Mesodermal cell (in vitro differentiated cells): ENCODE data around the gene MRPL3.
"Not testable (repeated sequence)": the region's sequence is repeated elsewhere in the genome, so short reads cannot be mapped to it uniquely, and the experiment has no call there.

Source experiments
- H3K27ac ChIP-seq: 2 replicates; pipeline ENCODE4 v1.7.0; 2013; ENCODE audit warnings: mild to moderate bottlenecking, low read depth, low read length, moderate library complexity; ENCODE audit not compliant: severe bottlenecking
- H3K36me3 ChIP-seq: 2 replicates; pipeline ENCODE4 v1.7.1; 2013; ENCODE audit warnings: mild to moderate bottlenecking, low read length, moderate library complexity; ENCODE audit not compliant: control insufficient read depth, insufficient read depth
- H3K4me1 ChIP-seq: one replicate; pipeline ENCODE4 v1.7.1; 2013; ENCODE audit warnings: mild to moderate bottlenecking, low read length; ENCODE audit not compliant: insufficient read depth, control insufficient read depth, poor library complexity, severe bottlenecking
- H3K4me3 ChIP-seq: 2 replicates; pipeline ENCODE4 v1.7.0; 2013; ENCODE audit warnings: low read length, control low read depth, mild to moderate bottlenecking; ENCODE audit not compliant: insufficient read depth, poor library complexity, severe bottlenecking; ENCODE audit errors: extremely low read depth
- H3K9me3 ChIP-seq: 2 replicates; pipeline ENCODE4 v1.7.1; 2013; ENCODE audit warnings: mild to moderate bottlenecking, low read length, moderate library complexity; ENCODE audit not compliant: control insufficient read depth
- WGBS, 2 experiments: methylation state at CpG; one replicate each; pipeline ENCODE4 v1.1.5; 2013; ENCODE audit warnings: missing lambda C conversion rate in 2 of 2; ENCODE audit not compliant: insufficient coverage in 2 of 2; 5-methylcytosine and 5-hydroxymethylcytosine counted together

MRPL3 gene

GRCh38 chr3:131501949-131502348 lies 822 bp downstream of the MRPL3 start:
- H3K4me3 ChIP-seq, result peak overlapping the region; percentile 92
- peaks cover 42% of the 10 kb centered on the region for H3K36me3 ChIP-seq
- 33 to 38% methylated on average over 1 of the region's 2 CpGs for WGBS, 2 experiments
- H3K9me3 ChIP-seq, result no peaks in the 10 kb centered on the region
- H3K4me1 ChIP-seq, result peaks cover 5% of the 10 kb centered on the region
- H3K27ac ChIP-seq, result peak overlapping the region; percentile 86

GRCh38 chr3:131494706-131495105 lies 8.1 kb downstream of the MRPL3 start:
- Histone ChIP-seq H3K27ac (no peak overlapping the region), H3K4me3 (no peak overlapping the region), H3K9me3 (no peaks in the 10 kb centered on the region), H3K4me1 (no peaks in the 10 kb centered on the region), H3K36me3 (peaks cover 72% of the 10 kb centered on the region)
- WGBS, 2 experiments, result no CpG with 5 or more reads among the region's 1 CpG

DNA sequence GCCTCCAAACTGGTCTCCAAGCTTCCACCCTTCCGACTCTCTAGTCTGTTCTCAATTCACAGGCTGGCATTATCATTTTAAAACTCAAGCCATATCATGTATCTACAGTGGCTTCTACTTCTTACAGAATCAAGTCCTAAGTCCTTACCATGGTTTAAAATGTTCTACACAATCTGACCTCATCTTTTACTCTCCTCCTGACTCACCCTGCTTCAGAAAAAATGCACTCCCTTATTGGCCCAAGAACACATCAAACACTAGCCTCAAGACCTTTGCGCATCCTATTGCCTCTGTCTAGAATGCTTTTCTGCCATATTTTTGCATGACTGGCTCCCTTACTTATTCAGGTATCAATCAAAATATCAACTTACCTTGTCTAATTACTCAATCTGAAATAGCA lies 11.0 kb downstream of the MRPL3 start:
- peaks cover 62% of the 10 kb centered on the region for H3K36me3 ChIP-seq
- H3K9me3 ChIP-seq, result no peaks in the 10 kb centered on the region
- no peak overlapping the region for H3K27ac ChIP-seq
- 94 to 100% methylated on average over 2 of the region's 2 CpGs for WGBS, 2 experiments
- no peaks in the 10 kb centered on the region for H3K4me1 ChIP-seq
- no peak overlapping the region for H3K4me3 ChIP-seq

- H3K4me1 ChIP-seq, result no peaks in the 10 kb centered on the region
- H3K4me3 ChIP-seq, result no peak overlapping the region
- WGBS, 2 experiments, result 95 to 100% methylated on average over 2 of the region's 2 CpGs
- no peak overlapping the region for H3K27ac ChIP-seq
- H3K36me3 ChIP-seq, result peaks cover 58% of the 10 kb centered on the region
- H3K9me3 ChIP-seq, result no peaks in the 10 kb centered on the region
Observed at GRCh38 chr3:131491084-131491483, 11.7 kb downstream of the MRPL3 start.

DNA sequence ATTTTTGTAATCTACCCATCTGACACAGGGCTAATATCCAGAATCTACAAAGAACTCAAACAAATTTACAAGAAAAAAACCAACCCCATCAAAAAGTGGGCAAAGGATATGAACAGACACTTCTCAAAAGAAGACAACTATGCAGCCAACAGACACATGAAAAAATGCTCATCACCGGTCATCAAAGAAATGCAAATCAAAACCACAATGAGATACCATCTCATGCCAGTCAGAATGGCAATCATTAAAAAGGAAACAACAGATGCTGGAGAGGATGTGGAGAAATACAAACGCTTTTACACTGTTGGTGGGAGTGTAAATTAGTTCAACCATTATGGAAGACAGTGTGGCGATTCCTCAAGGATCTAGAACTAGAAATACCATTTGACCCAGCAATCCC lies 16.2 kb downstream of the MRPL3 start:
- not testable (repeated sequence) for H3K27ac ChIP-seq, H3K9me3 ChIP-seq, H3K4me1 ChIP-seq, H3K4me3 ChIP-seq
- peaks cover 62% of the 10 kb centered on the region for H3K36me3 ChIP-seq
- WGBS, 2 experiments, result 100% methylated on average over 1 of the region's 3 CpGs; no CpG with 5 or more reads in 1 of the 2 experiments

GRCh38 chr3:131485119-131485518 lies 17.7 kb downstream of the MRPL3 start:
- no peaks in the 10 kb centered on the region for H3K4me1 ChIP-seq
- no peak overlapping the region for H3K27ac ChIP-seq
- H3K9me3 ChIP-seq, result no peaks in the 10 kb centered on the region
- WGBS, 2 experiments, result no CpG with 5 or more reads among the region's 1 CpG
- H3K4me3 ChIP-seq, result no peak overlapping the region
- H3K36me3 ChIP-seq, result peaks cover 60% of the 10 kb centered on the region

GRCh38 chr3:131484496-131485111 lies 18.2 kb downstream of the MRPL3 start:
- Histone ChIP-seq H3K27ac (no peak overlapping the region), H3K36me3 (peaks cover 59% of the 10 kb centered on the region), H3K9me3 (no peaks in the 10 kb centered on the region), H3K4me3 (no peak overlapping the region), H3K4me1 (no peaks in the 10 kb centered on the region)
- WGBS, 2 experiments, result 75 to 100% methylated on average over 1 to 2 of the region's 4 CpGs

DNA sequence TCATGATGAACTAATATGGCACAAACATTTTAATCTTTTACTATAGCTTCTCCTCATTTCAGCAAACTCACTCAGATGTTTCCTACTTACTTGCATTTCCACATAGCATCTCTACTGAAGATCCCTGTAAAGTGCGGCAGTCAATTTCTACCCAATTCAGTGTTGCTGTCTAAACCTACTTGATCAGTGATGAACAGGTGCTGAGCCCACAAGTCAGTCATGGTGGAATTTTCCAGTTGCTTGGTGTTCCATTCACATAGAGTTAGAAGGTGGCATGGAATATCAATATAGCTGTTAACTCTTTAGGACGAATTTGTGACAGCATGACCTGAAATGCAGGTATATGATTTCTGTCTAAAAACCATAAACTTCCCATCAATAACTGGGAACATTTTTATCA lies 22.7 kb downstream of the MRPL3 start:
- WGBS, 2 experiments, result 100% methylated on average over 1 of the region's 2 CpGs
- Histone ChIP-seq H3K27ac (no peak overlapping the region), H3K4me1 (no peaks in the 10 kb centered on the region), H3K36me3 (peaks cover 55% of the 10 kb centered on the region), H3K4me3 (no peak overlapping the region), H3K9me3 (no peaks in the 10 kb centered on the region)

DNA sequence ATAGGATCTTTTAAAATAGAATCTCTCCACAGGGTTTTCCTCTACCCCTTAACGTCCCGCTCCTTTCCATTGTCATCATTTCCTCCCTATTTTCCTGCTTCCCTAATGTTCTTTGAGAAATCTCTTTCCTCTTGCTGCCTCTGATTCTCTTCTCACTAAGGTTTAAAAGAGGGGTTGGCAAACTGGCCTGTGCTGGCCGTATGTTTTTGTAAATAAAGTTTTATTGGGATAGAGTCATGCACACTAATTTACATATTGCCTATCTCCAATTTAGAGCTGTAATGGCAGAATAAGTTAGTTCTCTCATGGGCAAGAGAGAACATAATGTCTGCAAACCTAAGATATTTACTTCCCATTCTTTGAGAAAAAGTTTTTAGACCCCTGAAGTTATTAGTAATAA lies 25.0 kb downstream of the MRPL3 start:
- WGBS, 2 experiments, result 83% methylated on average over 2 of the region's 3 CpGs; no CpG with 5 or more reads in 1 of the 2 experiments
- Histone ChIP-seq H3K4me3 (no peak overlapping the region), H3K36me3 (peaks cover 41% of the 10 kb centered on the region)

GRCh38 chr3:131474115-131474514 lies 28.7 kb downstream of the MRPL3 start:
- Histone ChIP-seq H3K4me1 (no peaks in the 10 kb centered on the region), H3K9me3 (no peaks in the 10 kb centered on the region), H3K4me3 (no peak overlapping the region), H3K36me3 (peaks cover 35% of the 10 kb centered on the region), H3K27ac (no peak overlapping the region)

More for the DNA sequence above, 25.0 kb downstream of the MRPL3 start:
- H3K4me1 ChIP-seq, result no peaks in the 10 kb centered on the region
- H3K9me3 ChIP-seq, result no peaks in the 10 kb centered on the region
- no peak overlapping the region for H3K27ac ChIP-seq

DNA sequence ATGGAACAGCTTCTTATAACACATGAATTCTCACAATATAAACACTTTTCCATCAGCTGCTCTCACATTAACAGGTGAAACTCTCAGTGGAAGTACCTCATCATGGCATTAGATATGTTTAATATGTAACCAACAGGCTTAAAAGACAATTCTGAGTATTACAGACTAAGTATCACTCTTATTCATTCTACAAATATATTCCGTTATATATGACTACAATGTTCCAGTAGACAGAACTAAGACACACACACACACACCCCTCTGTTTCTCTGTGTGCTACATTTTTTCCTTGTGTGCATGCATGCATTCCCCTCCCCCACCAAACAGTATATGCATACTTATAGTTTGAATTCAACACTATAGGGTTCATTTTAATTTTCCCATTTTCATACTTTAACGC lies 32.4 kb downstream of the MRPL3 start:
- Histone ChIP-seq H3K4me3 (no peak overlapping the region), H3K36me3 (peaks cover 44% of the 10 kb centered on the region), H3K4me1 (no peaks in the 10 kb centered on the region), H3K27ac (no peak overlapping the region), H3K9me3 (no peaks in the 10 kb centered on the region)
- 100% methylated on average over 2 of the region's 2 CpGs for WGBS, 2 experiments
